ENCODE data around the gene HOMER1.

DNA sequence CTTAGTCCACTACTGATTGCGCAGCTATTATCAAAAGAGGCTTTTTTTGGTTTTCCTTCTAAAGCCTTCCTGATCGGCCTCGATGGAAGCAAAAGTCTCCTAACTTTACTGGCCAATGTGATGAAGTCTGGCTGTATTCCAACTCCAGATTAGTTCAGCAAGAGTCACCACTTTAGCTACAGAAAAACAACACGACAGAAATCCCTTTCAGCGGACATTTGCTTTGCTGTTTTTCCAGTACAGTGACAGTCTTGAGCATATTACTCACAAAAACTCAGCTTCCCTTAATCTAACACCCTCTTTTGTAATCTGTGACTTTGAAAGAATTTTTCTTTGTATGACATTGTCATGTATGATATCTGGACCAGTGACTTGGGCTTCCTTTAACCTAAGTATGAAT is 95.7 kb downstream of the HOMER1 start:
- TF ChIP-seq, protein P1, sequence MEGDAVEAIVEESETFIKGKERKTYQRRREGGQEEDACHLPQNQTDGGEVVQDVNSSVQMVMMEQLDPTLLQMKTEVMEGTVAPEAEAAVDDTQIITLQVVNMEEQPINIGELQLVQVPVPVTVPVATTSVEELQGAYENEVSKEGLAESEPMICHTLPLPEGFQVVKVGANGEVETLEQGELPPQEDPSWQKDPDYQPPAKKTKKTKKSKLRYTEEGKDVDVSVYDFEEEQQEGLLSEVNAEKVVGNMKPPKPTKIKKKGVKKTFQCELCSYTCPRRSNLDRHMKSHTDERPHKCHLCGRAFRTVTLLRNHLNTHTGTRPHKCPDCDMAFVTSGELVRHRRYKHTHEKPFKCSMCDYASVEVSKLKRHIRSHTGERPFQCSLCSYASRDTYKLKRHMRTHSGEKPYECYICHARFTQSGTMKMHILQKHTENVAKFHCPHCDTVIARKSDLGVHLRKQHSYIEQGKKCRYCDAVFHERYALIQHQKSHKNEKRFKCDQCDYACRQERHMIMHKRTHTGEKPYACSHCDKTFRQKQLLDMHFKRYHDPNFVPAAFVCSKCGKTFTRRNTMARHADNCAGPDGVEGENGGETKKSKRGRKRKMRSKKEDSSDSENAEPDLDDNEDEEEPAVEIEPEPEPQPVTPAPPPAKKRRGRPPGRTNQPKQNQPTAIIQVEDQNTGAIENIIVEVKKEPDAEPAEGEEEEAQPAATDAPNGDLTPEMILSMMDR (IDR thresholded peaks at IDR 0.05; ENCODE audit: low read depth, low read length): no peak
- no peak for TF ChIP-seq EZH2phosphoT487 (IDR thresholded peaks at IDR 0.05; ENCODE audit: low read depth)

All from OCI-LY3 (cell line).